Measurements from ENCODE around the gene OLIG2. TPM values are rescaled to one million over a fixed set of nuclear protein-coding genes. Genes with fewer than 3 reads are reported as not detected.

The OLIG2 gene
- total RNA-seq, 1 donor: not detected

DNA sequence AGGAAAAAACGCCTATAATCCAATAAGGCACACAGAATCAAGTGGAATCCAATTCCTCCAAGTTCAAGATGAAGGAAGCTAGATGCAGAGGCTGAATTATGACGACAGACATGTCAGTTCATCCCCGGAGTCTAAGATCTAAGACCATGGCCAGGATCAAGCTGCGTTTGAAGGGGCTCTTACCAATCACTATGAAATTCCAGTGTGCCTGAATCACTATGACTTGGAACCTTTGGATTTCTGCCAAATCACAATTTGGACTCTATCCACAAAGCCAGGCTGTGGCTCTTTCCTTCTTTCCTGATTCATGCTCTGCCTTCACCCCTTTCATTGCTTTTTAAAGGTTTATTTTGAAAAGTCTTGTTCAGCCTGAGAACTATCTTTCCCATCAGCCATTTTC lies 17.1 kb downstream of the OLIG2 start:
- peak overlapping the region; percentile 33 for H3K4me2 ChIP-seq (ENCODE audit: insufficient read depth, low read length)
- H3K79me2 ChIP-seq (ENCODE audit: insufficient read depth, low read length): no peaks in the 10 kb centered on the region
- peak; percentile 78 for DNase-seq (ENCODE audit: insufficient read length, low spot score, missing footprints)
- no peak overlapping the region for H3K27ac ChIP-seq (ENCODE audit: low read depth, low read length)
- H3K4me1 ChIP-seq (ENCODE audit: insufficient read depth, low read length): peaks cover 15% of the 10 kb centered on the region
- H3K4me3 ChIP-seq (ENCODE audit: insufficient read depth, low read length): no peak overlapping the region
- H4K20me1 ChIP-seq (ENCODE audit: insufficient read depth, low read length): no peaks in the 10 kb centered on the region
- peaks cover 19% of the 10 kb centered on the region for H3K27me3 ChIP-seq (ENCODE audit: insufficient read depth, low read length)
- no peak overlapping the region for H2AFZ ChIP-seq (ENCODE audit: low read length)
- TF ChIP-seq CTCF (IDR thresholded peaks at IDR 0.05; ENCODE audit: extremely low read depth, low read depth, low read length): no peak
- H3K36me3 ChIP-seq (ENCODE audit: insufficient read depth, low read length): no peaks in the 10 kb centered on the region
- H3K9me3 ChIP-seq (ENCODE audit: low read depth, low read length): no peaks in the 10 kb centered on the region

DNA sequence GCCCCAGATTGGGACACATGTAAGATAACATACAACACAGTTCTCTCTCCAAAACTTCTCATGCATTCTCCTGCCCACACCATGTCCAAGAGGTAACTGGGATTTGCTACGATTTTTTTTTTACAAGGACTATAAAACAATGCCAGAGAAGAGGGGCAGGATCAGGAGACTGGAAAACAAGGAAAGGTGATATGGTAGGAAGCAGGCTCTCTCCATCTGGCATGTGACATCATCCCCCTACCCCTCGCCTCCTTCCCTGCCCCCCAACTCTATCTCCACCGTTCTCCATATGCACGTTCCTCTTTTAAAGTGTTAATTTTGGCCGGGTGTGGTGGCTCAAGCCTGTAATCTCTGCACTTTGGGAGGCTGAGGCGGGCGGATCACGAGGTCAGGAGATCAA lies 20.7 kb downstream of the OLIG2 start:
- Histone ChIP-seq H3K79me2 (ENCODE audit: insufficient read depth, low read length) (no peaks in the 10 kb centered on the region), H3K27me3 (ENCODE audit: insufficient read depth, low read length) (peaks cover 44% of the 10 kb centered on the region), H3K36me3 (ENCODE audit: insufficient read depth, low read length) (no peaks in the 10 kb centered on the region), H3K4me2 (ENCODE audit: insufficient read depth, low read length) (no peak overlapping the region), H3K9me3 (ENCODE audit: low read depth, low read length) (no peaks in the 10 kb centered on the region), H4K20me1 (ENCODE audit: insufficient read depth, low read length) (no peaks in the 10 kb centered on the region), H3K4me3 (ENCODE audit: insufficient read depth, low read length) (no peak overlapping the region), H2AFZ (ENCODE audit: low read length) (no peak overlapping the region), H3K27ac (ENCODE audit: low read depth, low read length) (no peak overlapping the region), H3K4me1 (ENCODE audit: insufficient read depth, low read length) (peaks cover 15% of the 10 kb centered on the region)
- no peak for DNase-seq (ENCODE audit: insufficient read length, low spot score, missing footprints)
- TF ChIP-seq CTCF (IDR thresholded peaks at IDR 0.05; ENCODE audit: extremely low read depth, low read depth, low read length): no peak

DNA sequence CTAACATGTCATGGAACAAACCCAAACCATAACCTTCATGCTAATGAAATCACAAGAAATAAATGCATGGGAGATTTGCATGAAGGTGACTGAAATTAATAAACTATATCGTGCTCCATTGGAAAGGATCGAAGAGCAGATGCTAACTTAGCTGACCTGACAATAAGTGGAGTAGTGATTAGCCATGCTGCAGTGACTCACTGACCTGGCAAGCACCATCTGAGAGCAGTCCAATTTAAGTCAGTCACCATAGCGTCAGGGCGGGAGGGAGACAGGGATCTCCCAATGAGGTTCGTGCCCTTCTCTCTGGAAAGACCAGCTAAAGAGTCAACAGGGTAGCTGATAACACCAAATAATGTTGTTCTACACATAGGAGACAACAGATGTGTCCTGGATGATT lies 21.5 kb downstream of the OLIG2 start:
- Histone ChIP-seq H3K27ac (ENCODE audit: low read depth, low read length) (no peak overlapping the region), H4K20me1 (ENCODE audit: insufficient read depth, low read length) (no peaks in the 10 kb centered on the region), H3K9me3 (ENCODE audit: low read depth, low read length) (no peaks in the 10 kb centered on the region), H2AFZ (ENCODE audit: low read length) (no peak overlapping the region), H3K27me3 (ENCODE audit: insufficient read depth, low read length) (peaks cover 50% of the 10 kb centered on the region), H3K79me2 (ENCODE audit: insufficient read depth, low read length) (no peaks in the 10 kb centered on the region), H3K4me3 (ENCODE audit: insufficient read depth, low read length) (no peak overlapping the region), H3K36me3 (ENCODE audit: insufficient read depth, low read length) (no peaks in the 10 kb centered on the region), H3K4me1 (ENCODE audit: insufficient read depth, low read length) (peaks cover 12% of the 10 kb centered on the region), H3K4me2 (ENCODE audit: insufficient read depth, low read length) (no peak overlapping the region)
- TF ChIP-seq CTCF (IDR thresholded peaks at IDR 0.05; ENCODE audit: extremely low read depth, low read depth, low read length): no peak
- DNase-seq (ENCODE audit: insufficient read length, low spot score, missing footprints): peak; percentile 89

DNA sequence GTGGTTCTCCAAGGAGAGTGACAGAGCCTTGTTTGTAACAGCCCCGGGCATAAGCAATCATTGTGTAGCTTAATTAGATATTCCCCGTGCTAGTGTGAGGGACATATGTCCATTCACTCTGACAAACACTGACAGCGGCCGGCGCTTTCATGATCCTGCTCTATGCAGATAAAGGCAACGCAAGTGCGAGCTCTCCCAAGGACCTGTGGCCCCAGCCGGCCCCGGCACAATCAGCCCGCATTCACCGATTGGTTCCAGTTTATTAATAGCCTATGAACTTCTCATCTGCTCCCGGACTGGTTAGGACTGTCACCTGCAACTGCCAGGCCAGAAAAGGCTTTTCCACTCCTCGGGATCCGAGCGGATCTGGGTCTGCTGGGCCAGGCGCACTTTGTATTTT lies 26.2 kb downstream of the OLIG2 start:
- Histone ChIP-seq H3K27me3 (ENCODE audit: insufficient read depth, low read length) (peaks cover 62% of the 10 kb centered on the region), H3K4me3 (ENCODE audit: insufficient read depth, low read length) (no peak overlapping the region), H2AFZ (ENCODE audit: low read length) (no peak overlapping the region), H3K27ac (ENCODE audit: low read depth, low read length) (no peak overlapping the region), H4K20me1 (ENCODE audit: insufficient read depth, low read length) (no peaks in the 10 kb centered on the region), H3K4me2 (ENCODE audit: insufficient read depth, low read length) (no peak overlapping the region), H3K79me2 (ENCODE audit: insufficient read depth, low read length) (no peaks in the 10 kb centered on the region), H3K4me1 (ENCODE audit: insufficient read depth, low read length) (no peaks in the 10 kb centered on the region), H3K9me3 (ENCODE audit: low read depth, low read length) (no peaks in the 10 kb centered on the region), H3K36me3 (ENCODE audit: insufficient read depth, low read length) (no peaks in the 10 kb centered on the region)
- no peak for DNase-seq (ENCODE audit: insufficient read length, low spot score, missing footprints)
- no peak for TF ChIP-seq CTCF (IDR thresholded peaks at IDR 0.05; ENCODE audit: extremely low read depth, low read depth, low read length)
